ENCODE measurements around the gene SLC30A3.

The SLC30A3 gene

DNA sequence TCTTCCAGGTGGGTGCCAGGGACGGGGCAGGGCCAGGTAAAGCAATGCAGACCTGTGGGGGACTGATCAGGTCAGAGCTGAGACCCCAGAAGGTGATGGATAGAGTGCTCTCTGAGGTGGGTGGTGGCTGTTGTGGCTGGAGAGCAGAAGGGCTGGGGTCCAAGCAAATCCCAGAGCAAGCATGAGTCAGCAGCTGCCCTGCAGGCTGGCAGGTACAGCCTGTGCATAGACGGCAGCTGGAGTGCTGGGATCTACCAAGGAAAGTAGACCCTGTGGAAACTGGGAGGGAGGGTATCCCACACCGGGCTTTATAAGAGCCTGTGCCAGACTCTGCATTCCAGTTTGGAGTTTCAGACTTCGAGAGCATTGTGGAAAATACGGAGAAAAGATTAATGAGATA, 20.0 kb upstream of the SLC30A3 start:
- Histone ChIP-seq H2BK15ac (replicated peaks; ENCODE audit: low read depth) (no peak overlapping the region), H4K8ac (ENCODE audit: low read depth, low read length) (no peak overlapping the region), H3K23ac (ENCODE audit: low read length) (no peak overlapping the region), H3K4me2 (ENCODE audit: low read length) (no peak overlapping the region), H3K4ac (ENCODE audit: low read depth, low read length) (no peak overlapping the region), H3K9ac (ENCODE audit: low read length) (no peak overlapping the region), H4K5ac (ENCODE audit: low read length) (no peak overlapping the region), H2AK5ac (ENCODE audit: low read length) (no peak overlapping the region), H2BK5ac (ENCODE audit: low read length) (no peak overlapping the region), H2BK120ac (ENCODE audit: low read depth, low read length) (no peak overlapping the region), H3K56ac (ENCODE audit: low read length) (peak overlapping the region; percentile 66), H3K27ac (ENCODE audit: low read depth, low read length) (no peak overlapping the region), H3K79me1 (ENCODE audit: low read length) (no peaks in the 10 kb centered on the region), H3K18ac (ENCODE audit: low read length) (no peak overlapping the region), H3K79me2 (ENCODE audit: control insufficient read depth, insufficient read depth, low read length) (no peaks in the 10 kb centered on the region), H3K4me1 (ENCODE audit: control insufficient read depth, low read depth, low read length) (peaks cover 11% of the 10 kb centered on the region), H3K36me3 (ENCODE audit: control insufficient read depth, insufficient read depth, low read length) (no peaks in the 10 kb centered on the region), H3K27me3 (ENCODE audit: insufficient read depth, low read length, poor library complexity) (no peaks in the 10 kb centered on the region), H3K4me3 (ENCODE audit: low read length) (no peak overlapping the region)
- DNase-seq: peak; percentile 61
- no CpG with 5 or more reads among the region's 5 CpGs for WGBS (ENCODE audit: extremely low coverage, insufficient coverage, low lambda C conversion rate)

DNA sequence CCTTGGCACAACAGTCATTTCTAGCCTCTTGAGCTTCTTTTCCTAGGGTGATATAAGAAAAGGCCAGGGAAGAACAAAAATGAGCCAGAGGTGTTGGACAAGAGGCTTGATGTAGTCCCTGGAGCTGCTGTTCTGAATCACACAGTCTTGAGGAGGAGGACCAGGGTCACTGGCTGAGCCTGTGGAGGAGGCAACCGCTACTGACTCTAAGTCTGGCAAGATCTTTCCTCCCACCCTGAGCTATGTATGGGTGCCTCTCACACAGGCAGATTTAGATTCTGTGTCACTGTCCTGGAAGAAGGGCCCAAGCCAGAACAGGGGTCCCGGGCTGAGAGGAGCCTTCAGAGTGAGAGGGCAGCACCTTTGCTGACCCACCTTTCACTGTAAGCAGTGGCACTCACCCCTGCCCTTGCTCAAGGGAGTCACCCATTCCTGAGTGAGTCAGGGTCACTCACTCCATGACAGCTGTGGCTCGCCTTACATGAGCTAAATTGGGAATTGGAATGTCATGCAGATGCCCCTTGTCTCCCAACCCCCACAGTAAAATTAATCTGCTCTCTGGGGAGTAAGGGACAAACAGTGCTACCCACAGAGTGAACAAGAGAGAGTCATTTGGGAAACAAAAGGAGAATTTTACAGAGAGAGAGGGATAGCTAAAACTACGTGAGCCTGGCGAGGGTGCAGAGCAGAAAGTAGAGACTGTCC, 19.2 kb upstream of the SLC30A3 start, which contains the start of gene TRIM54:
TRIM54 (plus strand) TSS at position 575 of the 705 bp plus-strand sequence. CDS start 303 bp downstream, outside the sequence.
- Histone ChIP-seq H3K4me1 (ENCODE audit: control insufficient read depth, low read depth, low read length) (peaks cover 11% of the 10 kb centered on the region), H3K79me1 (ENCODE audit: low read length) (no peaks in the 10 kb centered on the region), H3K27me3 (ENCODE audit: insufficient read depth, low read length, poor library complexity) (no peaks in the 10 kb centered on the region), H3K23ac (ENCODE audit: low read length) (no peak within 1 kb of the TSS), H2BK5ac (ENCODE audit: low read length) (no peak within 1 kb of the TSS), H3K27ac (ENCODE audit: low read depth, low read length) (no peak within 1 kb of the TSS), H3K4ac (ENCODE audit: low read depth, low read length) (no peak within 1 kb of the TSS), H3K36me3 (ENCODE audit: control insufficient read depth, insufficient read depth, low read length) (no peaks in the 10 kb centered on the region), H4K8ac (ENCODE audit: low read depth, low read length) (no peak within 1 kb of the TSS), H3K4me3 (ENCODE audit: low read length) (no peak within 1 kb of the TSS), H2BK120ac (ENCODE audit: low read depth, low read length) (no peak within 1 kb of the TSS), H3K9ac (ENCODE audit: low read length) (no peak within 1 kb of the TSS), H3K18ac (ENCODE audit: low read length) (no peak within 1 kb of the TSS), H2BK15ac (replicated peaks; ENCODE audit: low read depth) (no peak within 1 kb of the TSS), H3K4me2 (ENCODE audit: low read length) (no peak within 1 kb of the TSS), H3K79me2 (ENCODE audit: control insufficient read depth, insufficient read depth, low read length) (no peaks in the 10 kb centered on the region), H2AK5ac (ENCODE audit: low read length) (no peak within 1 kb of the TSS), H3K56ac (ENCODE audit: low read length) (peak within 1 kb of the TSS; percentile 72), H4K5ac (ENCODE audit: low read length) (peak within 1 kb of the TSS; percentile 81)
- peak; percentile 61 for DNase-seq
- no CpG with 5 or more reads among the region's 5 CpGs for WGBS (ENCODE audit: extremely low coverage, insufficient coverage, low lambda C conversion rate)

DNA sequence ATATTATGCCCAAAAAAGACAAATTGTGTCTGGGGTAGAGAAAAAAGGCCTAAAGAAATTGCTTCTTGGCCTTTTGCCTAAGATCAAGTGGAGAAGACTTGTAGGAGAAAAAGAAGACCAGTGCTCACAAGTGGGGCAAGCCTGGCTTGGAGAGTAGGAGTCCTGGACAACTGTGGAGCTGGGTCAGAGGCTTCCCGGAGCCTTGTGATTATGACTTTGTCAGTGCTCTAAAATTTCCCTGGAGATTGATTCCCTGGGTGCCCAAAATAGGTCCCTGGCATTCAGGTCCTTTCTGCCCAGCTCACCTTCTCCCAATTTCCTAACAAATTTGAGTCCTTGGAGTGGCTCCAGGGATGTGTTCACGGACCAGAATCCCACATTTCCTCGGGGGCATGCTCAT, 18.6 kb upstream of the SLC30A3 start:
- H3K4me1 ChIP-seq (ENCODE audit: control insufficient read depth, low read depth, low read length): peaks cover 11% of the 10 kb centered on the region
- DNase-seq: no peak
- H3K36me3 ChIP-seq (ENCODE audit: control insufficient read depth, insufficient read depth, low read length): no peaks in the 10 kb centered on the region
- no peaks in the 10 kb centered on the region for H3K79me2 ChIP-seq (ENCODE audit: control insufficient read depth, insufficient read depth, low read length)
- H3K9ac ChIP-seq (ENCODE audit: low read length): no peak overlapping the region
- no peak overlapping the region for H3K27ac ChIP-seq (ENCODE audit: low read depth, low read length)
- H2BK15ac ChIP-seq (replicated peaks; ENCODE audit: low read depth): no peak overlapping the region
- H3K4me2 ChIP-seq (ENCODE audit: low read length): no peak overlapping the region
- H3K4me3 ChIP-seq (ENCODE audit: low read length): no peak overlapping the region
- no peaks in the 10 kb centered on the region for H3K79me1 ChIP-seq (ENCODE audit: low read length)
- H2BK120ac ChIP-seq (ENCODE audit: low read depth, low read length): no peak overlapping the region
- H3K27me3 ChIP-seq (ENCODE audit: insufficient read depth, low read length, poor library complexity): no peaks in the 10 kb centered on the region
- no peak overlapping the region for H3K4ac ChIP-seq (ENCODE audit: low read depth, low read length)
- H3K18ac ChIP-seq (ENCODE audit: low read length): no peak overlapping the region
- no peak overlapping the region for H4K5ac ChIP-seq (ENCODE audit: low read length)
- no peak overlapping the region for H2BK5ac ChIP-seq (ENCODE audit: low read length)
- no peak overlapping the region for H2AK5ac ChIP-seq (ENCODE audit: low read length)
- no CpG with 5 or more reads among the region's 3 CpGs for WGBS (ENCODE audit: extremely low coverage, insufficient coverage, low lambda C conversion rate)
- no peak overlapping the region for H3K23ac ChIP-seq (ENCODE audit: low read length)
- H3K56ac ChIP-seq (ENCODE audit: low read length): no peak overlapping the region
- H4K8ac ChIP-seq (ENCODE audit: low read depth, low read length): no peak overlapping the region

DNA sequence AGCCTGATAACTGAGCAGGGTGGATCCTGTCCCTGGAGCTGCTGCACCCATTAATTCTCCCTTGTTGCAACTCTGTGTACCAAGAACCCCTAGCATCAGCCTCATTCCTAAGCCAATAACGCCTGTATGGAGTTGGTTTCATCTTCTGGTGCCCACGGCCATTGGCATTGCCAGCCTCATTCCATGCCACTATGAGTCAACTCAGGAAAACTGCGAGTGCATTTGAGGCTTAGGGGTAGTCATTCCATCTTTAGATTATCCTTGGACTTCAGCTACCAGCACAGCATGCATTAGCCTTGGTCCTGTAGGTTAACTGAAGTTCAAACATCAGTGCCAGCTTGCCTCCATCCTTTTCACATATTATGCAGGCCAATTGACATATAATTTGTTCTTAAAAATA, 18.0 kb upstream of the SLC30A3 start:
- Histone ChIP-seq H2BK5ac (ENCODE audit: low read length) (no peak overlapping the region), H3K27me3 (ENCODE audit: insufficient read depth, low read length, poor library complexity) (no peaks in the 10 kb centered on the region), H3K79me1 (ENCODE audit: low read length) (no peaks in the 10 kb centered on the region), H3K27ac (ENCODE audit: low read depth, low read length) (no peak overlapping the region), H3K56ac (ENCODE audit: low read length) (no peak overlapping the region), H2BK15ac (replicated peaks; ENCODE audit: low read depth) (no peak overlapping the region), H3K79me2 (ENCODE audit: control insufficient read depth, insufficient read depth, low read length) (no peaks in the 10 kb centered on the region), H3K4me1 (ENCODE audit: control insufficient read depth, low read depth, low read length) (peaks cover 11% of the 10 kb centered on the region), H2AK5ac (ENCODE audit: low read length) (no peak overlapping the region), H3K4me2 (ENCODE audit: low read length) (no peak overlapping the region), H4K5ac (ENCODE audit: low read length) (no peak overlapping the region), H3K4ac (ENCODE audit: low read depth, low read length) (no peak overlapping the region), H4K8ac (ENCODE audit: low read depth, low read length) (no peak overlapping the region), H3K4me3 (ENCODE audit: low read length) (no peak overlapping the region), H3K36me3 (ENCODE audit: control insufficient read depth, insufficient read depth, low read length) (no peaks in the 10 kb centered on the region), H3K9ac (ENCODE audit: low read length) (no peak overlapping the region), H2BK120ac (ENCODE audit: low read depth, low read length) (no peak overlapping the region), H3K23ac (ENCODE audit: low read length) (no peak overlapping the region), H3K18ac (ENCODE audit: low read length) (no peak overlapping the region)
- no CpG with 5 or more reads among the region's 3 CpGs for WGBS (ENCODE audit: extremely low coverage, insufficient coverage, low lambda C conversion rate)
- no peak for DNase-seq

DNA sequence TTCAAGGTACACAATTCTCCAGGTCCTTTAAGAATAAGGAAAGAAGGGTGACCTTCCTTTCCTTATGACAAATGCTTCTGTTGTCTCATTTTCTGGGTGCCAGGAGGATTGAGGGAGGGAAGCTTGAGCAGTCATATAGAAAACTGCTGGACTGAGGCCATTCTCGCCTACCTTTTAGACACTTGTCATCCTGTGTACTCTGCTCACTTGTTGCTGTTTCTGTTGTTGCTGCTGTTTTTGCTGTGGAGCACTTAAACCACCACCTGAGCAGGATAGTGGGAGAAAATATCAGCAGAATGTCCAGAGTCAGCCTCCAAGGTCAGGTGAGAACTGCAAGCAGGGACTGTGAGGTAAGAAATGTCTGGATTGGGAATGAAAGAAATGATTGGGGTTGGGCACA, 15.2 kb upstream of the SLC30A3 start:
- Histone ChIP-seq H3K9ac (ENCODE audit: low read length) (no peak overlapping the region), H3K27ac (ENCODE audit: low read depth, low read length) (no peak overlapping the region), H2BK15ac (replicated peaks; ENCODE audit: low read depth) (no peak overlapping the region), H3K79me2 (ENCODE audit: control insufficient read depth, insufficient read depth, low read length) (no peaks in the 10 kb centered on the region), H3K79me1 (ENCODE audit: low read length) (no peaks in the 10 kb centered on the region), H3K4me1 (ENCODE audit: control insufficient read depth, low read depth, low read length) (peaks cover 8% of the 10 kb centered on the region), H2BK120ac (ENCODE audit: low read depth, low read length) (no peak overlapping the region), H2BK5ac (ENCODE audit: low read length) (no peak overlapping the region), H3K4me3 (ENCODE audit: low read length) (no peak overlapping the region), H3K4ac (ENCODE audit: low read depth, low read length) (no peak overlapping the region), H4K8ac (ENCODE audit: low read depth, low read length) (no peak overlapping the region), H4K5ac (ENCODE audit: low read length) (no peak overlapping the region), H3K18ac (ENCODE audit: low read length) (no peak overlapping the region), H3K4me2 (ENCODE audit: low read length) (no peak overlapping the region), H2AK5ac (ENCODE audit: low read length) (no peak overlapping the region), H3K27me3 (ENCODE audit: insufficient read depth, low read length, poor library complexity) (no peaks in the 10 kb centered on the region), H3K56ac (ENCODE audit: low read length) (no peak overlapping the region), H3K36me3 (ENCODE audit: control insufficient read depth, insufficient read depth, low read length) (no peaks in the 10 kb centered on the region), H3K23ac (ENCODE audit: low read length) (no peak overlapping the region)
- DNase-seq: no peak
- WGBS (ENCODE audit: extremely low coverage, insufficient coverage, low lambda C conversion rate): no CpG with 5 or more reads among the region's 1 CpG

Measured in mesendoderm (in vitro differentiated cells).